ENCODE results near the gene TNKS1BP1. TPM values are rescaled to one million over a fixed set of nuclear protein-coding genes. Genes with fewer than 3 reads are reported as not detected.
"Not testable (repeated sequence)": the region's sequence is repeated elsewhere in the genome, so short reads cannot be mapped to it uniquely, and the experiment has no call there.

TNKS1BP1 gene
- total RNA-seq, 1 experiment from 2014 or later, result 198 TPM

DNA sequence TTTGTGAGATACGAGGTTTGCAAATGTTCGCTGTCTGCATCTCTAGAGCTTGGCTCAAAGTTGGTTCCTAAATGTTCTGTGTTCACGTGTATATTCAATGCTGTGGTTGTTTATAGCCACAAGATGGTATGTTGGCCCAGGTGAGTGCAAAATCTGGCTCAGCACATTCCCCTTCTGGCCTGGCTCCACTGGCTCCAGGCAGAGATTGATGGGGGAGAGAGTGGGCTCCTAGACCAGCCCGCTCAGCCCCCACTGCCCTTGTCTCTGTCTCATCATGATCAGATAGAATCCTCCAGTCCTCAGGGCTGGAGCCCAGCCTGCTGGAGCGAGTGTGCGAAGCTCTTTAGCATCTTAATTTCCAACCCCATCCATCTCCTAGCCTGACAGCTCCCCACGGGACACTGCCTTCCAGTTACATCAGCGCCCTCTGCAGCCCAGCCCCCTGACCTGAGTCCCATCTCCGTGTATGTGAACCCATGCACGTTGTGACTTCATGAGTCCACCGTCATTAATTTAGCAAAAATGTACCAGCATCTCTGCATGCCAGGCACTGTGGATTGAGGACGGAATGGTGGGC lies 15.4 kb upstream of the TNKS1BP1 start:
- intact Hi-C loops (cut with micrococcal nuclease), result no loop called here
- Mint-ChIP-seq H3K36me3 (ENCODE audit: insufficient read depth, unreplicated experiment) (no peaks in the 10 kb centered on the region), H3K4me3 (ENCODE audit: unreplicated experiment) (no peak overlapping the region), H3K27ac (ENCODE audit: low read depth, unreplicated experiment) (no peak overlapping the region), H3K4me1 (ENCODE audit: insufficient read depth, unreplicated experiment) (peaks cover 6% of the 10 kb centered on the region), H3K27me3 (ENCODE audit: insufficient read depth, unreplicated experiment) (no peaks in the 10 kb centered on the region), H3K9me3 (ENCODE audit: unreplicated experiment) (no peaks in the 10 kb centered on the region)
- CTCF ChIA-PET, result interaction anchor here (0.5 to 1.5 kb wide), 8 partner anchors 117 to 1718 kb away, joined by 3 to 6 read pairs (median 3); no protein-coding TSS in a partner anchor
- POLR2A ChIA-PET, result no interaction called here
- peak; percentile 30 for DNase-seq (ENCODE audit: unreplicated experiment)
- no TSS peak for BruUV-seq (replicated peaks)
- TF ChIP-seq, protein P1, sequence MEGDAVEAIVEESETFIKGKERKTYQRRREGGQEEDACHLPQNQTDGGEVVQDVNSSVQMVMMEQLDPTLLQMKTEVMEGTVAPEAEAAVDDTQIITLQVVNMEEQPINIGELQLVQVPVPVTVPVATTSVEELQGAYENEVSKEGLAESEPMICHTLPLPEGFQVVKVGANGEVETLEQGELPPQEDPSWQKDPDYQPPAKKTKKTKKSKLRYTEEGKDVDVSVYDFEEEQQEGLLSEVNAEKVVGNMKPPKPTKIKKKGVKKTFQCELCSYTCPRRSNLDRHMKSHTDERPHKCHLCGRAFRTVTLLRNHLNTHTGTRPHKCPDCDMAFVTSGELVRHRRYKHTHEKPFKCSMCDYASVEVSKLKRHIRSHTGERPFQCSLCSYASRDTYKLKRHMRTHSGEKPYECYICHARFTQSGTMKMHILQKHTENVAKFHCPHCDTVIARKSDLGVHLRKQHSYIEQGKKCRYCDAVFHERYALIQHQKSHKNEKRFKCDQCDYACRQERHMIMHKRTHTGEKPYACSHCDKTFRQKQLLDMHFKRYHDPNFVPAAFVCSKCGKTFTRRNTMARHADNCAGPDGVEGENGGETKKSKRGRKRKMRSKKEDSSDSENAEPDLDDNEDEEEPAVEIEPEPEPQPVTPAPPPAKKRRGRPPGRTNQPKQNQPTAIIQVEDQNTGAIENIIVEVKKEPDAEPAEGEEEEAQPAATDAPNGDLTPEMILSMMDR (IDR thresholded peaks at IDR 0.05; ENCODE audit: unreplicated experiment), result no peak

DNA sequence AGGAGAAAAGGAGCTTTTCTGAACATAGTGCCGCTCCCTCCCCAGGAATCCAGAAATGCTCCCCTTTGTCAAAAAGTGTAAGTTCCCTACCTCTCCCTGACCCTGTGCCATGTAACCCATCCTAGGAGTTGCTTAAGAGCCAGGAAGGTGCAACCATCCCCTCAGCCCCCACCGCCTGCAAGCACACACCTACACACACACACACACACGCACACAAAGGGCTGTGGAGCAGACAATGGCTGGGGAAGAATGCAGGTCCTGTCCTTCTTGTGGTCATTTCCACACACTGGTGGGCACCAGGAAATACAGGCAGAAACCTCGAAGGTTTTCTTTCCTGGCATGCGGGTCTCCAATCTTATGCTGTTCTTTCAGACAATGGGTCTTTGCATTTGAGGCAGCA lies 14.6 kb upstream of the TNKS1BP1 start:
- BruUV-seq (replicated peaks), result no TSS peak
- CTCF ChIA-PET, result interaction anchor here (0.5 to 3.2 kb wide), 4 partner anchors 117 to 1712 kb away, joined by 3 to 9 read pairs (median 3); no protein-coding TSS in a partner anchor
- no peaks in the 10 kb centered on the region for H3K27me3 Mint-ChIP-seq (ENCODE audit: insufficient read depth, unreplicated experiment)
- TF ChIP-seq, protein P1 (IDR thresholded peaks at IDR 0.05; ENCODE audit: unreplicated experiment), result no peak
- H3K9me3 Mint-ChIP-seq (ENCODE audit: unreplicated experiment), result no peaks in the 10 kb centered on the region
- DNase-seq (ENCODE audit: unreplicated experiment), result no peak
- peaks cover 2% of the 10 kb centered on the region for H3K36me3 Mint-ChIP-seq (ENCODE audit: insufficient read depth, unreplicated experiment)
- H3K4me3 Mint-ChIP-seq (ENCODE audit: unreplicated experiment), result no peak overlapping the region
- peaks cover 14% of the 10 kb centered on the region for H3K4me1 Mint-ChIP-seq (ENCODE audit: insufficient read depth, unreplicated experiment)
- intact Hi-C loops (cut with micrococcal nuclease), result no loop called here
- POLR2A ChIA-PET, result interaction anchor here (1.5 kb wide), 1 partner anchor 14 kb away, joined by 4 read pairs; no protein-coding TSS in a partner anchor
- H3K27ac Mint-ChIP-seq (ENCODE audit: low read depth, unreplicated experiment), result no peak overlapping the region

DNA sequence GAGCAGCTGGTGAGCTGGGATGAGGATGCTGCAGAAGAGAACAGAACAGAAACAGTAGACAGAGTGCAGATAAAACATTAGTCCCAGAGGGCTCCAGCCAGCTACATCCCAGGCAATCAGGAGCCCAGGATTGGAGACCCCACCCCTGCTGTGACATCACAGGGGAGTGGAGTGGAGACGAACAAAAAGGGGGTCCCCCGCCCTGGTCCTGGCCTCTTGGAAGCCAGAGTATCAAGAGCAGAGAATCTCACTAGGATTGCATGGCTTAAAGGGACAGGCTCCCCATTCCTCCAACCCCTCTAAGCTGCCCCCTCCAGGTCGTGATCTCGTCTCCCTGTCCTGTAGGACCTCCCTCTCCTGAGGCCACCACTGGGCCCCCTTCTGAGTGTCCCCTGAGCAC lies 13.4 kb upstream of the TNKS1BP1 start, which contains the start of gene P2RX3:
TSS of gene P2RX3 (plus strand) at position 211 of the 400 bp plus-strand sequence. CDS start 199 bp downstream, outside the sequence.
- peaks cover 20% of the 10 kb centered on the region for H3K4me1 Mint-ChIP-seq (ENCODE audit: insufficient read depth, unreplicated experiment)
- TF ChIP-seq, protein P1 (IDR thresholded peaks at IDR 0.05; ENCODE audit: unreplicated experiment), result no peak
- ChIA-PET CTCF (interaction anchor here (0.6 to 3.2 kb wide), 8 partner anchors 11 to 948 kb away, joined by 3 to 9 read pairs (median 4); no protein-coding TSS in a partner anchor), POLR2A (interaction anchor here (0.5 to 1.5 kb wide), 2 partner anchors 13 to 372 kb away, joined by 3 to 4 read pairs; no protein-coding TSS in a partner anchor)
- DNase-seq (ENCODE audit: unreplicated experiment), result no peak
- no TSS peak for BruUV-seq (replicated peaks)
- peaks cover 14% of the 10 kb centered on the region for H3K36me3 Mint-ChIP-seq (ENCODE audit: insufficient read depth, unreplicated experiment)
- no peak within 1 kb of the TSS for H3K27ac Mint-ChIP-seq (ENCODE audit: low read depth, unreplicated experiment)
- no peak within 1 kb of the TSS for H3K4me3 Mint-ChIP-seq (ENCODE audit: unreplicated experiment)
- intact Hi-C loops (cut with micrococcal nuclease), result no loop called here
- no peaks in the 10 kb centered on the region for H3K27me3 Mint-ChIP-seq (ENCODE audit: insufficient read depth, unreplicated experiment)
- H3K9me3 Mint-ChIP-seq (ENCODE audit: unreplicated experiment), result no peaks in the 10 kb centered on the region

DNA sequence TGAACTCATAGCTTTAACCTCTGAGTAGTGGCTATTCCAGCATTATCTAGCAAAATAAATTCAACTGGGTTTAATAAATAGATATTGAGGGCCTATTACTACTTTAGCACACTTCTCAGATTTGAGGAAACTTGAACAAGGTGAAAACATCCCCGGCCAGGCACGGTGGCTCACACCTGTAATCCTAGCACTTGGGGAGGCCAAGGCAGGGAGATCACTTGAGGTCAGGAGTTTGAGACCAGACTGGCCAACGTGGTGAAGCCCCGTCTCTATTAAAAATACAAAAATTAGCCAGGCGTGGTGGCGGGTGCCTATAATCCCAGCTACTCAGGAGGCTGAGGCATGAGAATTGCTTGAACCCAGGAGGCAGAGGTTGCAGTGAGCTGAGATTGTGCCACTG lies 12.1 kb upstream of the TNKS1BP1 start:
- H3K27me3 Mint-ChIP-seq (ENCODE audit: insufficient read depth, unreplicated experiment); H3K4me3 Mint-ChIP-seq (ENCODE audit: unreplicated experiment); H3K27ac Mint-ChIP-seq (ENCODE audit: low read depth, unreplicated experiment); intact Hi-C loops (cut with micrococcal nuclease); DNase-seq (ENCODE audit: unreplicated experiment); BruUV-seq (replicated peaks); H3K9me3 Mint-ChIP-seq (ENCODE audit: unreplicated experiment): not testable (repeated sequence)
- CTCF ChIA-PET, result interaction anchor here (0.5 to 3.2 kb wide), 5 partner anchors 88 to 1849 kb away, joined by 3 to 9 read pairs (median 3); no protein-coding TSS in a partner anchor
- peaks cover 20% of the 10 kb centered on the region for H3K4me1 Mint-ChIP-seq (ENCODE audit: insufficient read depth, unreplicated experiment)
- POLR2A ChIA-PET, result interaction anchor here (1.1 to 4.4 kb wide), 2 partner anchors 13 to 376 kb away, joined by 3 to 89 read pairs; partner anchors contain the start of genes MED19, TMX2 and TNKS1BP1
- H3K36me3 Mint-ChIP-seq (ENCODE audit: insufficient read depth, unreplicated experiment), result peaks cover 23% of the 10 kb centered on the region

Data from MCF 10A (cell line).